OCI-LY3 (cell line): Measurements from ENCODE around the gene STAB1.

ENCODE experiments used
- CTCF ChIP-seq: fragments of 200-600, 300-600 bp; sonication (generic); IDR thresholded peaks from 2 replicates; pipeline ENCODE4 v1.5.1; 2014; ENCODE audit warnings: antibody characterized with exemption, low read length, low read depth
- EZH2phosphoT487 ChIP-seq: fragments of 200-600 bp; shearing (Covaris generic); IDR thresholded peaks from 2 replicates; pipeline ENCODE4 v1.6.1; 2018; ENCODE audit warnings: antibody characterized with exemption, mixed run types, low read depth

GRCh38 chr3:52513281-52513680 is 18.1 kb downstream of the STAB1 start:
- no peak for TF ChIP-seq CTCF
- TF ChIP-seq EZH2phosphoT487, result no peak
